ENCODE data around the gene L3MBTL4.

Gene L3MBTL4

GRCh38 chr18:5964108-5964507 is 450.6 kb downstream of the L3MBTL4 start:
- no peak overlapping the region for H3K4me3 ChIP-seq (ENCODE audit: control insufficient read depth, low read depth, low read length)
- TF ChIP-seq CTCF (conservative IDR thresholded peaks at IDR 0.05; ENCODE audit: control insufficient read depth, insufficient read depth, low read depth, low read length), result no peak
- no peak for DNase-seq (ENCODE audit: low read depth)

DNA sequence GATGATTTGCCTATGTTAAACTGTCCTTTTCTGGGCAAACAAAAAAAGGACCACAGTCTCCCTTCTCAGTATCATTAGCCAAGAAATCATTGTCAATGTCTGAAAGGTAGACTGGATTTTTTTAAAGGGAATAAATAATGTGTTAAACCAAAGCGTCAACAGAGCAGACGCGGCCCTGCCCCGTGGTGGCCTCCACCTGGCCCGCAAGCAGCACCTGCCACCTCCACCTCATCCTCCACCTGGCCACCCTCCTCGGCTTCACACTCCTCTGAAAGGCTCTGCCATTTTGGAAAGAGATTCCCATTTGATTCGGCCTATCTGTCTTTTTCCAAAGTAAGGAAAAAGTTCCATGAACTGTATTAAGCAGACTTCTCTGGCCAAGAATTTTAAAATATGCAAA is 451.4 kb downstream of the L3MBTL4 start:
- no peak for TF ChIP-seq CTCF (conservative IDR thresholded peaks at IDR 0.05; ENCODE audit: control insufficient read depth, insufficient read depth, low read depth, low read length)
- H3K4me3 ChIP-seq (ENCODE audit: control insufficient read depth, low read depth, low read length), result no peak overlapping the region
- no peak for DNase-seq (ENCODE audit: low read depth)

DNA sequence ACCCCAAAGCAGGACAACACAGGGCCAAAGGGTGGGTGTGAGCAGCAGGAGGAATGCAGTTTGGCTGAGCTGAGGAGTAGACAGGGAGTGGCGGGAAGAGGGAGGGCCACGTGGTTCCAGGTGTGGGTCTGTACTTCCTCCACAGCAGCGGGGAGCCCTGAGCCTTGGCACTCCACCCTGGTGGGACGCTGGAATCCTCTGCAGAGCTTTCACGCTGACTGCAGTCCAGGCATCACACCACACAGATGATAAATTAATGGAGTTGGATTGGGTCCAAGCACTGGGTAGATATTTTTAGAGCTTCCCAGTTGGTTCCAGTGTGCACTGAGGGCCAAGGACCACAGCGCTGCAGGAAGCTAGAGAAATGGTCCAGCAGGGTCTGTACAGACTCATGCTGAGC is 452.3 kb downstream of the L3MBTL4 start:
- H3K4me3 ChIP-seq (ENCODE audit: control insufficient read depth, low read depth, low read length), result no peak overlapping the region
- no peak for TF ChIP-seq CTCF (conservative IDR thresholded peaks at IDR 0.05; ENCODE audit: control insufficient read depth, insufficient read depth, low read depth, low read length)
- DNase-seq (ENCODE audit: low read depth), result no peak

DNA sequence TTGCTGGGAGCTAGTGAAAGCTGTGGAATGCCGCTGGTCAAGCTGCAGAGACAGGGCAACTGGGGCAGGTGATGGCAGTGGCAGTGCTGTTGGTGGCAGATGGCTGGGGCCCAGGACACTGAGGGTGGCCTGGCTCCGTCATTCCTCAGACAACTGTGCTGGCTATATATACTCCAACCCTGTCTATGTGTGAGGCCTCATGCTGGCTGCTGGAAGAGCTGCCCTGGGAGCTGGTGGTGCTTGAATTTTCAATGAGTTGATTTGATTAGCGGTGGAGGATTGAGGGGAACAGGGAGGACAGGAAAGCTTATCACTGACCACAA is 452.9 kb downstream of the L3MBTL4 start:
- no peak overlapping the region for H3K4me3 ChIP-seq (ENCODE audit: control insufficient read depth, low read depth, low read length)
- TF ChIP-seq CTCF (conservative IDR thresholded peaks at IDR 0.05; ENCODE audit: control insufficient read depth, insufficient read depth, low read depth, low read length), result no peak
- no peak for DNase-seq (ENCODE audit: low read depth)

DNA sequence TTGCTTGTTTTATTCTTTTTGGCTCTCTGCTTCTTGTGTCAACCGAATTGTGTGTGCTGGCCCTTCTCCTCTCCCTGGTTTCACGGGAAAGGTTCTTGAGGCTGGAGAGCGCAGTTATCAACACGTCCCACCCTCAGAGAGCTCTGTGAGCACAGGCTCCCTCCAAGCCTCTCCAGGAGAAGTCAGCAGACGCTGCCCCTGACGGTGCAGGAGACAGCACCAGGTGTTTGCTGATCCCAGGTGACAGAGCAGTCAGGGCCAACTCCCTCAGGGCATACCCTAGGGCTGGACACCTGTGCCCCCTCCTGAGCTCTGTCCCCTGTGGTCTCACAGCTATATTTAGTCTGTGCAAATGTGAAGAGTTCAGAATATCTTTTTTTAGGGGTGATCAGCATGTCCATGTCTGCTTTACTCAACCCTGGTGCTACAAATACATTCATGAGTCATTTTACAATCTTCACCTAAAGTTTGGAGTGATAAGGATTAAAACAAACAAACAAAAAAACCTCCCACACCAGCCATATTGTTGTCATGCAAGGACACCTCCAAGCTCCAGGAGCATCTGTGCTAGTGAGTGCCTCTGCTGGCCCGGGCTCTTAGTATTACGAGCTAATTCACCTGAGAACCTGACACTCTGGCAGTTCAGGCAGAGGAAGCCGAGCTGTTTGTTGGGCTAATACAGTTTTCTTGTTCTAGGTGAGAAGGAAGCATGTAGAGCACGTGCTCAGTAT is 453.4 kb downstream of the L3MBTL4 start:
- no peak for TF ChIP-seq CTCF (conservative IDR thresholded peaks at IDR 0.05; ENCODE audit: control insufficient read depth, insufficient read depth, low read depth, low read length)
- H3K4me3 ChIP-seq (ENCODE audit: control insufficient read depth, low read depth, low read length), result no peak overlapping the region

DNA sequence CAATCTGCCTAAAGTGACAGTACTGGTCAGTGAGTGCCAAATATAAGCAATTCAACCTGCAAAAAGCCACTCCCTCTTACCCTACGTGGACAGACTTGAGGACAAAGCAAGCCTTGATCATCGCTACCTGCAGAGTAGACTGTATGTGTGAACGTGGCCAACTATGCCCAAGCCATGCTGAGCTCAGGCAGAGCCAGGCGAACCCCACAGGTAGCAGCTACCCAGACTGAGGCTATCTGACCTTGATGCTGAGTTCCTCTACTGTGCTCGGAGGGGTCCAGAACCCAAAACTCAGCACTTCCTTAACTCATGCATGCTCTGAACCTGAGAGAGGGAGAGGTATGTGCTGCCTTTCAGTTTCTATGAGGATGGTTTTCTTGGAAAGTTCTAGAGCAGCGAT is 455.9 kb downstream of the L3MBTL4 start:
- H3K4me3 ChIP-seq (ENCODE audit: control insufficient read depth, low read depth, low read length), result no peak overlapping the region
- no peak for DNase-seq (ENCODE audit: low read depth)
- no peak for TF ChIP-seq CTCF (conservative IDR thresholded peaks at IDR 0.05; ENCODE audit: control insufficient read depth, insufficient read depth, low read depth, low read length)

More for the DNA sequence above, 453.4 kb downstream of the L3MBTL4 start:
- no peak for DNase-seq (ENCODE audit: low read depth)

- no peak for DNase-seq (ENCODE audit: low read depth)
- no peak overlapping the region for H3K4me3 ChIP-seq (ENCODE audit: control insufficient read depth, low read depth, low read length)
- no peak for TF ChIP-seq CTCF (conservative IDR thresholded peaks at IDR 0.05; ENCODE audit: control insufficient read depth, insufficient read depth, low read depth, low read length)
These were observed 458.9 kb downstream of the L3MBTL4 start for GRCh38 chr18:5955861-5956260.

Measured in fibroblast of mammary gland (primary cell).